HEK293 (cell line): ENCODE data around the gene DDR1.

Source experiments
- CTCF ChIA-PET: fragments of 350-600 bp; formaldehyde crosslinking; extraction: SDS; loops from one replicate; lab custom pipeline; 2021; ENCODE audit warnings: antibody characterized with exemption; lab: Yijun Ruan, JAX
- POLR2A ChIA-PET: fragments of 300-600 bp; formaldehyde crosslinking; extraction: SDS; loops from one replicate; lab custom pipeline; 2020; ENCODE audit warnings: antibody characterized with exemption, inconsistent platforms; lab: Yijun Ruan, JAX
- H3K27ac ChIP-seq: fragments of 200-500 bp; sonication (Bioruptor generic); 2 replicates; pipeline ENCODE4 v1.5.1; 2014; ENCODE audit warnings: low read depth, low read length, control low read depth, inconsistent platforms; ENCODE audit errors: extremely low read depth
- H3K36me3 ChIP-seq, 2 experiments: fragments of 200-500 bp in 1 of 2; sonication (Bioruptor generic) in 1 of 2; 1 replicate in 1 of 2; 2 replicates in 1 of 2; pipeline ENCODE4 v1.5.1; 2014 to 2017; ENCODE audit warnings: inconsistent platforms in 2 of 2, low read length in 2 of 2; ENCODE audit not compliant: control insufficient read depth in 2 of 2, insufficient read depth in 1 of 2
- H3K4me1 ChIP-seq: fragments of 200-500 bp; sonication (Bioruptor generic); 2 replicates; pipeline ENCODE4 v1.5.1; 2014; ENCODE audit warnings: mild to moderate bottlenecking, low read length, inconsistent platforms; ENCODE audit not compliant: control insufficient read depth, insufficient read depth
- H3K4me3 ChIP-seq: 2 replicates; pipeline ENCODE4 v1.5.1; 2011; ENCODE audit warnings: low read depth, mild to moderate bottlenecking, control low read depth, low read length, moderate library complexity
- H3K9me3 ChIP-seq: fragments of 200-500 bp; sonication (Bioruptor generic); 2 replicates; pipeline ENCODE4 v1.5.1; 2014; ENCODE audit warnings: low read depth, low read length, inconsistent platforms; ENCODE audit not compliant: control insufficient read depth, insufficient read depth
- OSR2 ChIP-seq: fragments of 450-650 bp; formaldehyde crosslinking; IDR thresholded peaks from 2 replicates; pipeline ENCODE4 v1.5.1; 2016; ENCODE audit warnings: missing biosample characterization, missing genetic modification characterization
- PRDM1 ChIP-seq: fragments of 450-650 bp; formaldehyde crosslinking; IDR thresholded peaks from 2 replicates; pipeline ENCODE4; 2016; ENCODE audit warnings: missing biosample characterization, missing genetic modification characterization
- SCRT1 ChIP-seq: fragments of 450-650 bp; formaldehyde crosslinking; IDR thresholded peaks from 2 replicates; pipeline ENCODE4 v1.5.1; 2016; ENCODE audit warnings: missing biosample characterization, missing genetic modification characterization, borderline replicate concordance
- SCRT2 ChIP-seq: fragments of 450-650 bp; formaldehyde crosslinking; IDR thresholded peaks from 2 replicates; pipeline ENCODE4 v1.5.1; 2016; ENCODE audit warnings: missing biosample characterization, missing genetic modification characterization
- SP3 ChIP-seq: fragments of 450-650 bp; formaldehyde crosslinking; IDR thresholded peaks from 2 replicates; pipeline ENCODE4 v1.5.1; 2016; ENCODE audit warnings: missing biosample characterization, missing genetic modification characterization
- ZBTB17 ChIP-seq: fragments of 450-650 bp; formaldehyde crosslinking; IDR thresholded peaks from 2 replicates; pipeline ENCODE4 v1.5.1; 2016; ENCODE audit warnings: missing biosample characterization, missing genetic modification characterization
- ZNF114 ChIP-seq: fragments of 450-650 bp; formaldehyde crosslinking; IDR thresholded peaks from 2 replicates; pipeline ENCODE4 v1.5.0; 2017; ENCODE audit warnings: missing biosample characterization, missing genetic modification characterization
- ZNF121 ChIP-seq: fragments of 450-650 bp; formaldehyde crosslinking; IDR thresholded peaks from 2 replicates; pipeline ENCODE4 v1.5.1; 2016; ENCODE audit warnings: missing biosample characterization, missing genetic modification characterization
- ZNF2 ChIP-seq: fragments of 450-650 bp; formaldehyde crosslinking; IDR thresholded peaks from 2 replicates; pipeline ENCODE4 v1.5.1; 2016; ENCODE audit warnings: missing biosample characterization, missing genetic modification characterization
- ZNF23 ChIP-seq: fragments of 450-650 bp; formaldehyde crosslinking; IDR thresholded peaks from 2 replicates; pipeline ENCODE4 v1.5.1; 2016; ENCODE audit warnings: missing biosample characterization, missing genetic modification characterization, borderline replicate concordance
- ZNF600 ChIP-seq: fragments of 450-650 bp; formaldehyde crosslinking; IDR thresholded peaks from 2 replicates; pipeline ENCODE4 v1.5.1; 2016; ENCODE audit warnings: missing biosample characterization, missing genetic modification characterization
- ZXDB ChIP-seq: fragments of 450-650 bp; formaldehyde crosslinking; IDR thresholded peaks from 2 replicates; pipeline ENCODE4 v1.5.1; 2016; ENCODE audit warnings: missing biosample characterization, missing genetic modification characterization
- TF ChIP-seq, protein P1 (sequence below): fragments of 450-650 bp; formaldehyde crosslinking; IDR thresholded peaks from 2 replicates; pipeline ENCODE4 v1.5.1; 2016; ENCODE audit warnings: missing biosample characterization, missing genetic modification characterization
- TF ChIP-seq, protein P2 (sequence below): fragments of 450-650 bp; formaldehyde crosslinking; IDR thresholded peaks from 2 replicates; pipeline ENCODE4 v1.5.1; 2017; ENCODE audit warnings: missing biosample characterization, missing genetic modification characterization

Gene DDR1

GRCh38 chr6:30840084-30840934 lies 44.0 kb upstream of the DDR1 start:
- no peaks in the 10 kb centered on the region for H3K36me3 ChIP-seq
- TF ChIP-seq SCRT1 (tag by site-specific recombination) = peak; percentile 74
- peak; percentile 91; the same call in 1 of the 2 replicates for TF ChIP-seq ZNF121 (tag by site-specific recombination)
- peak; percentile 89 for TF ChIP-seq SCRT2 (tag by site-specific recombination)
- TF ChIP-seq SP3 (tag by site-specific recombination) = 0 out of 2 replicates have a peak, but pooled peaks have one; percentile 19
- no peak for TF ChIP-seq ZNF114 (tag by site-specific recombination)
- TF ChIP-seq ZNF23 = no peak
- TF ChIP-seq, protein P1, sequence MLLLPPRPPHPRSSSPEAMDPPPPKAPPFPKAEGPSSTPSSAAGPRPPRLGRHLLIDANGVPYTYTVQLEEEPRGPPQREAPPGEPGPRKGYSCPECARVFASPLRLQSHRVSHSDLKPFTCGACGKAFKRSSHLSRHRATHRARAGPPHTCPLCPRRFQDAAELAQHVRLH (tag by site-specific recombination) = no peak
- TF ChIP-seq, all 188 proteins: peak for 4
- Histone ChIP-seq H3K9me3 (no peaks in the 10 kb centered on the region), H3K27ac (no peak overlapping the region), H3K4me1 (peaks cover 17% of the 10 kb centered on the region), H3K4me3 (no peak overlapping the region)
- CTCF ChIA-PET = interaction anchor here (0.6 to 6.5 kb wide), 12 partner anchors 12 to 308 kb away, joined by 3 to 60 read pairs (median 6); no protein-coding TSS in a partner anchor
- POLR2A ChIA-PET = interaction anchor here (0.6 kb wide), 1 partner anchor 88 kb away, joined by 5 read pairs; no protein-coding TSS in a partner anchor

GRCh38 chr6:30840935-30841643 lies 43.2 kb upstream of the DDR1 start:
- H3K36me3 ChIP-seq = no peaks in the 10 kb centered on the region
- ChIA-PET CTCF (interaction anchor here (0.6 to 6.5 kb wide), 10 partner anchors 13 to 309 kb away, joined by 3 to 60 read pairs (median 6); partner anchors contain the start of gene MUCL3), POLR2A (interaction anchor here (0.9 kb wide), 1 partner anchor 97 kb away, joined by 3 read pairs; the partner anchor contains the start of gene IER3)
- no peak overlapping the region for H3K4me3 ChIP-seq
- no peaks in the 10 kb centered on the region for H3K9me3 ChIP-seq
- H3K4me1 ChIP-seq = peaks cover 17% of the 10 kb centered on the region
- TF ChIP-seq OSR2 = peak; percentile 43; the same call in 1 of the 2 replicates
- 0 out of 2 replicates have a peak, but pooled peaks have one; percentile 46 for TF ChIP-seq ZBTB17 (tag by site-specific recombination)
- TF ChIP-seq ZNF2 (tag by site-specific recombination) = no peak
- TF ChIP-seq, all 188 proteins: peak for 2
- H3K27ac ChIP-seq = no peak overlapping the region

GRCh38 chr6:30841644-30842504 lies 42.4 kb upstream of the DDR1 start:
- H3K9me3 ChIP-seq = no peaks in the 10 kb centered on the region
- H3K27ac ChIP-seq = no peak overlapping the region
- 0 out of 2 replicates have a peak, but pooled peaks have one; percentile 44 for TF ChIP-seq ZXDB (tag by site-specific recombination)
- TF ChIP-seq PRDM1 = no peak
- TF ChIP-seq ZNF600 (tag by site-specific recombination) = 0 out of 2 replicates have a peak, but pooled peaks have one; percentile 26
- TF ChIP-seq, protein P2, sequence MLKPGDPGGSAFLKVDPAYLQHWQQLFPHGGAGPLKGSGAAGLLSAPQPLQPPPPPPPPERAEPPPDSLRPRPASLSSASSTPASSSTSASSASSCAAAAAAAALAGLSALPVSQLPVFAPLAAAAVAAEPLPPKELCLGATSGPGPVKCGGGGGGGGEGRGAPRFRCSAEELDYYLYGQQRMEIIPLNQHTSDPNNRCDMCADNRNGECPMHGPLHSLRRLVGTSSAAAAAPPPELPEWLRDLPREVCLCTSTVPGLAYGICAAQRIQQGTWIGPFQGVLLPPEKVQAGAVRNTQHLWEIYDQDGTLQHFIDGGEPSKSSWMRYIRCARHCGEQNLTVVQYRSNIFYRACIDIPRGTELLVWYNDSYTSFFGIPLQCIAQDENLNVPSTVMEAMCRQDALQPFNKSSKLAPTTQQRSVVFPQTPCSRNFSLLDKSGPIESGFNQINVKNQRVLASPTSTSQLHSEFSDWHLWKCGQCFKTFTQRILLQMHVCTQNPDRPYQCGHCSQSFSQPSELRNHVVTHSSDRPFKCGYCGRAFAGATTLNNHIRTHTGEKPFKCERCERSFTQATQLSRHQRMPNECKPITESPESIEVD = peak; percentile 81
- POLR2A ChIA-PET = interaction anchor here (0.9 to 1.1 kb wide), 2 partner anchors 13 to 98 kb away, joined by 3 read pairs; partner anchors contain the start of gene IER3
- CTCF ChIA-PET = interaction anchor here (0.6 to 6.5 kb wide), 14 partner anchors 8 to 309 kb away, joined by 3 to 60 read pairs (median 6); partner anchors contain the start of genes MUCL3 and VARS2
- H3K36me3 ChIP-seq = no peaks in the 10 kb centered on the region
- H3K4me1 ChIP-seq = peaks cover 14% of the 10 kb centered on the region
- no peak overlapping the region for H3K4me3 ChIP-seq
